Subcutaneous abdominal adipose tissue (tissue), 5 donors: Measurements from ENCODE around the gene FBXL20.
"Not testable (repeated sequence)": the region's sequence is repeated elsewhere in the genome, so short reads cannot be mapped to it uniquely, and the experiment has no call there.

ENCODE experiments used
- H3K27ac ChIP-seq: one replicate; pipeline ENCODE4 v1.7.0; 2013; ENCODE audit warnings: low read depth, mild to moderate bottlenecking, inconsistent platforms, low read length, moderate library complexity
- H3K27me3 ChIP-seq, 5 donors: one replicate each; pipeline ENCODE4 v1.7.0; 2013; ENCODE audit warnings: low read length in 5 of 5, inconsistent platforms in 1 of 5; ENCODE audit not compliant: control insufficient read depth in 5 of 5, insufficient read depth in 4 of 5
- H3K36me3 ChIP-seq, 5 donors: one replicate each; pipeline ENCODE4 v1.7.0; 2013; ENCODE audit warnings: low read length in 5 of 5; ENCODE audit not compliant: control insufficient read depth in 5 of 5, insufficient read depth in 5 of 5
- H3K4me1 ChIP-seq, 5 donors: one replicate each; pipeline ENCODE4 v1.7.0; 2013; ENCODE audit warnings: low read length in 5 of 5, mild to moderate bottlenecking in 3 of 5, moderate library complexity in 1 of 5; ENCODE audit not compliant: control insufficient read depth in 5 of 5, insufficient read depth in 5 of 5
- H3K4me3 ChIP-seq, 5 donors: one replicate each; pipeline ENCODE4 v1.7.0; 2013; ENCODE audit warnings: low read length in 5 of 5, low read depth in 1 of 5
- H3K9ac ChIP-seq, 5 donors: one replicate each; pipeline ENCODE4 v1.7.0; 2013; ENCODE audit warnings: low read length in 5 of 5, mild to moderate bottlenecking in 4 of 5, moderate library complexity in 3 of 5
- H3K9me3 ChIP-seq, 5 donors: one replicate each; pipeline ENCODE4 v1.7.0; 2013; ENCODE audit warnings: low read length in 5 of 5; ENCODE audit not compliant: control insufficient read depth in 5 of 5
- donor health status: healthy.
- donor health status: healthy.
- donor health status: healthy.
- donor health status: healthy.
- donor health status: healthy.

Gene FBXL20

GRCh38 chr17:39304188-39304587, 97.2 kb downstream of the FBXL20 start:
- no peak overlapping the region for H3K27ac ChIP-seq
- no peak overlapping the region for H3K9ac ChIP-seq
- H3K9me3 ChIP-seq = no peaks in the 10 kb centered on the region
- peaks cover 4 to 18% (median 10%) of the 10 kb centered on the region in 5 donors for H3K36me3 ChIP-seq
- no peaks in the 10 kb centered on the region for H3K27me3 ChIP-seq
- H3K4me1 ChIP-seq = peaks cover 0 to 18% (median 11%) of the 10 kb centered on the region in 5 donors
- no peak overlapping the region for H3K4me3 ChIP-seq

GRCh38 chr17:39294060-39294459, 107.4 kb downstream of the FBXL20 start:
- H3K27me3 ChIP-seq = no peaks in the 10 kb centered on the region
- H3K36me3 ChIP-seq = peaks cover 9 to 40% (median 29%) of the 10 kb centered on the region in 5 donors
- no peak overlapping the region for H3K27ac ChIP-seq
- no peaks in the 10 kb centered on the region for H3K4me1 ChIP-seq
- no peak overlapping the region for H3K9ac ChIP-seq
- no peak overlapping the region for H3K4me3 ChIP-seq
- no peaks in the 10 kb centered on the region for H3K9me3 ChIP-seq

GRCh38 chr17:39292546-39292945, 108.9 kb downstream of the FBXL20 start:
- peaks cover 3 to 28% (median 16%) of the 10 kb centered on the region in 5 donors for H3K36me3 ChIP-seq
- not testable (repeated sequence) for H3K27me3 ChIP-seq, H3K9me3 ChIP-seq, H3K4me3 ChIP-seq, H3K4me1 ChIP-seq, H3K27ac ChIP-seq, H3K9ac ChIP-seq

GRCh38 chr17:39286513-39286912, 114.9 kb downstream of the FBXL20 start:
- not testable (repeated sequence) for H3K4me1 ChIP-seq, H3K9ac ChIP-seq, H3K9me3 ChIP-seq, H3K27ac ChIP-seq, H3K27me3 ChIP-seq, H3K4me3 ChIP-seq
- peaks cover 0 to 14% (median 5%) of the 10 kb centered on the region in 5 donors for H3K36me3 ChIP-seq

GRCh38 chr17:39284685-39285084, 116.7 kb downstream of the FBXL20 start:
- Histone ChIP-seq H3K9ac (no peak overlapping the region), H3K27me3 (no peaks in the 10 kb centered on the region), H3K4me1 (peaks cover 0 to 10% (median 2%) of the 10 kb centered on the region in 5 donors), H3K9me3 (no peaks in the 10 kb centered on the region), H3K36me3 (peaks cover under 1 to 17% (median 11%) of the 10 kb centered on the region in 5 donors), H3K27ac (no peak overlapping the region), H3K4me3 (no peak overlapping the region)

- H3K36me3 ChIP-seq = peaks cover 2 to 25% (median 11%) of the 10 kb centered on the region in 5 donors
- H3K9ac ChIP-seq = no peak overlapping the region
- peak overlapping the region; percentile 9 for H3K27ac ChIP-seq
- H3K4me1 ChIP-seq = peaks cover 0 to 10% (median 2%) of the 10 kb centered on the region in 5 donors
- H3K4me3 ChIP-seq = no peak overlapping the region
- H3K27me3 ChIP-seq = no peaks in the 10 kb centered on the region
- no peaks in the 10 kb centered on the region for H3K9me3 ChIP-seq
Observed at GRCh38 chr17:39283896-39284295, 117.5 kb downstream of the FBXL20 start.

GRCh38 chr17:39283098-39283497, 118.3 kb downstream of the FBXL20 start:
- Histone ChIP-seq H3K27ac (no peak overlapping the region), H3K4me3 (no peak overlapping the region), H3K9me3 (no peaks in the 10 kb centered on the region), H3K36me3 (peaks cover 2 to 32% (median 14%) of the 10 kb centered on the region in 5 donors), H3K27me3 (no peaks in the 10 kb centered on the region), H3K4me1 (peaks cover 0 to 10% (median 2%) of the 10 kb centered on the region in 5 donors), H3K9ac (no peak overlapping the region)

- Histone ChIP-seq H3K27ac (no peak overlapping the region), H3K36me3 (peaks cover 6 to 38% (median 22%) of the 10 kb centered on the region in 5 donors), H3K4me1 (peaks cover 0 to 5% (median 2%) of the 10 kb centered on the region in 5 donors), H3K27me3 (no peaks in the 10 kb centered on the region), H3K9ac (no peak overlapping the region), H3K4me3 (no peak overlapping the region), H3K9me3 (no peaks in the 10 kb centered on the region)
Observed at GRCh38 chr17:39281806-39282205, 119.6 kb downstream of the FBXL20 start.

GRCh38 chr17:39278246-39278645, 123.2 kb downstream of the FBXL20 start:
- not testable (repeated sequence) for H3K9ac ChIP-seq, H3K9me3 ChIP-seq, H3K4me3 ChIP-seq, H3K27me3 ChIP-seq, H3K27ac ChIP-seq, H3K4me1 ChIP-seq
- peaks cover 9 to 56% (median 37%) of the 10 kb centered on the region in 5 donors for H3K36me3 ChIP-seq

- no peak overlapping the region for H3K9ac ChIP-seq
- H3K27me3 ChIP-seq = no peaks in the 10 kb centered on the region
- H3K27ac ChIP-seq = no peak overlapping the region
- peaks cover 0 to 4% (median 0%) of the 10 kb centered on the region in 5 donors for H3K4me1 ChIP-seq
- no peaks in the 10 kb centered on the region for H3K9me3 ChIP-seq
- peaks cover 9 to 58% (median 35%) of the 10 kb centered on the region in 5 donors for H3K36me3 ChIP-seq
- H3K4me3 ChIP-seq = no peak overlapping the region
Observed at GRCh38 chr17:39277110-39277509, 124.3 kb downstream of the FBXL20 start.
